CD4-positive, alpha-beta T cell treated with Interleukin-17A for 1 hour (primary cell): Measurements from ENCODE around the gene COL8A1.

ENCODE experiments used
- DNase-seq: peaks from one replicate; pipeline ENCODE4 v3.0.0-alpha.2; 2020

Gene COL8A1

DNA sequence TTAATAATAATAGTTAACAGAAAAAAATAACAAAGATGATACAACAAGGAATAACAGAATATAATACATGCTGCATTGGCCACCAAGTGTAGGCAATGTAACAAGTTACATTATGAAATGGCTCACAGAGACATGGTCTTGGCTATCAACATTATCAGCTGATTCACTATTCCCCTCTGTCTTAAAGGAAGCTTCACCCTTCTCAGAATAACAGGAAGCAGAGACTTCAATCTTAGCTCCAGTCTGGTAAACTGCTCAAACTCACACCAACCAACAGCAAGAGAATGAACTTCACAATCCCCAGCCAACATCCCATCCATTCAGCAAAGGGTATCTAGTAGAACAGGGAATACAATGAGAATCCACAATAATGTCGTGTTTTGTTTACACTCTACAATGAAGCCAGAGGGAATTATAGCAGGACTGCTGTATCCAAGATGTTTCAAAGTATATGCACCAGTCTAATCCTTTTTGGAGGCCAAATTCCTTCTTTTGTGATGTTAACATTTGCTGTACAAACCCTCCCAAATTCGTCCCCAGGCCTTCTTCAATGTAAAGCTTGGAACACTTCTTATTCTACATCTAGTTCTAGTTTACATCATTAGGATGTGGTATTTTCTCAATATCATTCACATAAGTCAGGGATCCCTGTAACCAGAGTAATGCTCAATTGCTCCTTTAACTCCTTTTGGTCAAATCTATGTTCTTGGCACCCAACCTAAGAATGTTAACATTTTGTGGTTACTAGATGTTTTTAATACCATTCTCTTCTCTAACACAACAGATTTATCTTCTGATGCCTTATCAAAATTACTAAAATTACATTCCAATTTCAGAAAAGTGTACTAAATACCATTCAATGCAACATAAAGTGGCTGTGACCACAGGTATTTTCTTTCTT is 126.9 kb downstream of the COL8A1 start:
- no peak for DNase-seq

DNA sequence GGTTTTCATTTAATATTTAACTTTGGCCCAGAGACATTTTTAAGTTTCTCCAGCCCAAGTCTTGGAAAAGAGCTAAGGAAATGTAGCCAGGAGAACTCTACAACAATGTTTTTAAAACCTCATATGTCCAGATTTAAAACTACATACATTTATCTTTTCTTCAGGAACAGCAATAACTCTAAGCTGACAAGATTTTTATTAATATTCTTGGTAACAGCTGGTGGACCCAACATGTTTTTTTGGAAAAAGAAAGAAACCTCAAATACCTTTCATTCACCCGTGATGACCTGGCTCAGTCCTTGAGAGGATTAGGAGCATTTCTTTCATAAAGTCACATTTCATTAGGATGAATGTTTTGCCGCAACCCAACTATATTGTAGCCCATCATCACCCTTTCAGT is 128.9 kb downstream of the COL8A1 start:
- no peak for DNase-seq

DNA sequence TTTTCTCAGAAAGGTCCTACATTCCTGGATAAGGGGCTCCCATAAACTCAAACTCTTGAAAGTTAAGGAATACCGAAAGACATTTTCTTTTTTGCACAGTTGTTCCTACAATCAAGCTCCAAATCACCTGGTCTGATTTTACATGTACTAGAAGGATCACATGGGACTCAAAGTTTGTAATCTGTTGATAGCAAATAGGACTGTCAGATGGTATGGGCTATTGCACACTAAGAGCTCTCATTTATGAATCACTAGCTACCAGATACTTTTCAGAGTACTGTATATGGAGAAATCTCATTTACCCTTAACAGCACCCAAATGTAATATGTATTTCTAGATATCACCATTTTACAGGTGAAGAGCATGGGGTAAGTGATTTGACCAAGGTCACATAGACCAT is 129.7 kb downstream of the COL8A1 start:
- DNase-seq = no peak

DNA sequence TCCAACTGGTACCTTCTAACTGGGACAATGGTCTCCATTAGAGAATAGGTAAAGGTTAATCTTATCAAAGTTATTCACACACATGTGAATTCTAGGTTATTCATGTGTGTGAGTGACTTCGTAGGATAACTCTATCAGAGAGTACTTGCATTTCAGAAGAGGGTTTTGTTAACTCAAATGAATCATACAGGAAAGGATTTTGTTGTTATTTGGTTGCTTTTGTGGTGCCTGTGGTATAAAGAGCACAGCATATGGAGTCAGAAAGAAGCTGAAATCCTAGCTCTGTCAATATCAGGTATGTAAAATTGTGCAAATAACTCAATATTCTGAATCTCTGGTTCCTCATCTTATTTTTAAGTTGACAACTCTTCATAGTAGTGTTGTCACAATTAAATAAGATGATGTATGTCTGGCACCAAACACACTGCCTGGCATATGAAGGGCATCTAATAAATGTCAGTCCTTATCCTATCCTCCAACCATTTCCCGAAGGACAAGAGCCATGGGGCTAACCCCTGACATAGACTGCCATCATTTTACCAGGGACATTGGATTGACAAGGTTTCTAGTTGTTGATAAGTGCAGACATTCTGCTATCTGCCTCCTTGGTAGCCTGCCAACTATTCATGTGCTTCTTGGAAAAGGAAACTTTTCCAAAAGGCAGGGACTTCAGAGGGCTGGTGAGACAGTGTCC is 130.6 kb downstream of the COL8A1 start:
- no peak for DNase-seq

DNA sequence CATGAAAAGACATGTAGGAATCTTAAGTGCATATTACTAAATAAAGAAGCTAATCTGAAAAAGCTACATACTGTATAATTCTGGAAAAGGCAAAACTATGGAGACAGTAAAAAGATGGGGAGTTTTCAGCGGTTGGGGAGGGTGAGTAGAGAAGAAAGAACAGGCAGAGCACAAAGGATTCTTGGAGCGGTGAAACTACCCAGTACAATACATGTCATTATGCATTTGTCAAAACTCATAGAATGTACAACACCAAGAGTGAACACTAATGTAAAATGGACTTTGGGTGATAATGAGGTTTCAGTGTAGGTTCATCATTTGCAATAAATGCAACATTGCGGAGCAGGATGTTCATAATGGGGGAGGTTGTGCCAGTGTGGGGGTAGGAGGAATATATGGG is 133.8 kb downstream of the COL8A1 start:
- DNase-seq = no peak

DNA sequence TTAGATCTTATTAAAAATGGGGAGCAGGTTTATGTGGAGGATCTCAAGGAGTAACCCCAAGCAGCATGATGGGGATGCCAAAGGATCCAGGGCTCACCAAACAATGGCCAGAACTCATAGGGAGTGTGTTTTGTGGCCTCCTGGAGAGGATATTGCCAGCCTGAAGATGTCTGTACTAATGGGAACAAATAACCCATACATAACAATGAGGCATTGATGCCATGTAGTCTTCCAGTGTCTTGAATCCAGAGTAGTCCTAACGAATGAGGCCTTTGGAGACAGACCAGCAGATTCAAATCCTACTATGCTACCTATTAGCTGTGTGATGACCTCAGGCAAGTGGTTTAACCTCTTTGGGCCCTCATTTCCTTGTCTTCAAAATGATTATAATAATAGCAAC is 134.3 kb downstream of the COL8A1 start:
- no peak for DNase-seq

DNA sequence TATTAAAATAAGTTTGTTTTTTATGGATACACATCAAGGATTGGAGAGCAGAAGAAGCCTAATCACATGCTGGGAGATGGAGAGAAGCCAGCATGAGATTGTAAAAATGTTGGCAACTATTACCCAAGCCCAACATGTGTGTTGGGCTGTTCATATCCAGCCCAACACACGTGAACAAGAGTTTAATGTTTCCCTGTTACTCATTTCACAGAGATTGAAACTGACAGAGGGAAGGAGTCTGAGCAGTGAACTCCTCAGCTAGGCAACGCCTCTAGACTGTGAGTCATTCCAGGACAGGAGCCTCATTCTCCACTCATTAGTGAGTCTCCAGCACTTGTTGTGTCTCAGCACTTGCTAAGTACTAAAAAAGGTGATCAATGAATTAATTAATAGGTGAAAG is 136.1 kb downstream of the COL8A1 start:
- DNase-seq = no peak

DNA sequence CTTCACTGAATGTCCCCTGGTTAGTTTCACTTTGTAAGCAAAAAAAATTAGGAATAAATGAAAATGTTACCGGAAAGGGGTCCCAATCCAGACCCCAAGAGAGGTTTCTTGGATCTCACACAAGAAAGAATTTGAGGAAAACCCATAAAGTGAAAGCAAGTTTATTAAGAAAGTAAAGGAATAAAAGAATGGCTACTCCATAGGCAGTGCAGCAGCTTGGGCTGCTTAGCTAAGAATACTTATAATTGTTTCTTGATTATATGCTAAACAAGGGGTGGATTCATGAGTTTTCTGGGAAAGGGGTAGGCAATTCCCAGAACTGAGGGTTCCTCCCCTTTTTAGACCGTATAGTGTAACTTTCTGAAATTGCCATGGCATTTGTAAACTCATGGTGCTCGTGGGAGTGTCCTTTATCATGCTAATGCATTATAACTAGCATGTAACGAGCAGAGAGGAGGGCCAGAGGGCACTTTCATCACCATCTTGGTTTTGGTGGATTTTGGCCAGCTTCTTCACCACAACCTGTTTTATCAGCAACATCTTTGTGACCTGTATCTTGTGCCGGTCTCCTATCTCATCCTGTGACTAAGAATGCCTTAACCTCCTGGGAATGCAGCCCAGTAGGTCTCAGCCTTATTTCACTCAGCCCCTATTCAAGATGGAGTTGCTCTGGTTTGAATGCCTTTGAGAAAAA is 138.3 kb downstream of the COL8A1 start:
- no peak for DNase-seq

DNA sequence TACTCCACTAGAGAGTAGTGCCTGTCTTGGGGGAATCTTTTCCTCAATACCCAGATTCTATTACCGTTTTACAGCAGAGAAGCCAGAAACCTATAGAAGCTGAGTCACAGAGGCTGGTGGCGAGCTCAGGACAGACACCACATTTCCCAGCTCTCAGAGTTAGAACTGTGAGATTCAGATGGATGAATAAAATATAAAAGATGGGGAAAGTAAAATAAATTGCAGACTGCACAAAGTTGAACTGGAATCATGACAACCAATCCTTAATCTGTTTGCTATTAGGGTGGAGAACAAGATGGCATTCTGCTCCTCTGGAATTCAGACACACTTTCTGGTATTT is 138.8 kb downstream of the COL8A1 start:
- no peak for DNase-seq

DNA sequence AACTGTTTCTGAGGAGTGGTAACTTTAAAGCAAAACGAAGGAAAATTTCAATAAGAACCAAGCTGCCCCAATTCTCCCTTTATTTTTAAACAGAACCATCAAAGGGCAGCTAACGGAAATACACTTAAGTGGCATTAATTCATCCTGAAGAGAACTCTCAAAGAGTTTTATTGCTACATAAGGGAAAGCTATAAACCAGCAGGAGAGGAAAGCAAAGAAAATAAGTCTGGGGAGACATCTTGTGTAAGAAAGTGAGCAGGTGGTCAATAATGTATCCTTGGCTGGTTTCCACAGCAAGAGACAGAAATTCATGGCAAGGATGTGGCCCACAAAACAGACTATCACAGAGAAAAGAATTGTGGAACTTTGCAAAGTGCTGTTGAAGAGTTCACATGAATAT is 139.3 kb downstream of the COL8A1 start:
- no peak for DNase-seq

DNA sequence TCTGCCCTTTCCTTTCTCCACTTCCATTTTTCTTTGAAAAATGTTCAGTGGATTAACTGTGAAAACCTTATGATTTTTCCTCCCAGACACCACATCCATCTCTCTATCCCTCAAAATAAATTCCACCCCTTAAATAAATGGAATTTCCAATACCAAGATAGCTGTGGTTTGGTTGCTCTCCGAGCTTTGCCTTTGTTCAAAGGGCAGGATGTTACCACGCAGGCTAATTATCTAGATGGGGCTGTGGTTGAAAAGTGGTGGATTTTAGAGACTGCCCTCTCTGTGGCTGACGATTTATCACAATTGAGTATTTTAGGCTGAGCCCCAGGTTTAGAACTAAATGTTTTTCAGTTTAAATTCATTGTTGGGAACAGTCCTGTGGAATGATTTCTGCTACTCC is 142.4 kb downstream of the COL8A1 start:
- no peak for DNase-seq

DNA sequence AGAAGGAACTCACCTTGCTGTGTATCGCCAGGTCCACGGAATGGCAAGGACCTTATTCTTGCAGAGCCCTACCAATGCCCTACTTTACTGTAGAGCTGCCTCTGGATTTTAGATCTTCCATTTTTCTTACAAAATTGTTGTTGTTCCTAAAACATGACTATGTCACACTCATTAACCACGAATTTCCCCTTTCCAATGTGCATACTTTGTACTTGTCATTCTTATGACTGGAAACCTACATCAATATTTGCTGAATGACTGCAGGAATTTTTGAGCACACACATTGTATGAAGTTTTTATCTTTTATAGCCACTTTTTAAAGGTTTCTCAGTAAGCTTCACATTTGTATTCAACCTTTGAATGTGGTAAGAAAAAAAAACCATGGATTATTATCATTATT is 143.4 kb downstream of the COL8A1 start:
- DNase-seq = no peak

DNA sequence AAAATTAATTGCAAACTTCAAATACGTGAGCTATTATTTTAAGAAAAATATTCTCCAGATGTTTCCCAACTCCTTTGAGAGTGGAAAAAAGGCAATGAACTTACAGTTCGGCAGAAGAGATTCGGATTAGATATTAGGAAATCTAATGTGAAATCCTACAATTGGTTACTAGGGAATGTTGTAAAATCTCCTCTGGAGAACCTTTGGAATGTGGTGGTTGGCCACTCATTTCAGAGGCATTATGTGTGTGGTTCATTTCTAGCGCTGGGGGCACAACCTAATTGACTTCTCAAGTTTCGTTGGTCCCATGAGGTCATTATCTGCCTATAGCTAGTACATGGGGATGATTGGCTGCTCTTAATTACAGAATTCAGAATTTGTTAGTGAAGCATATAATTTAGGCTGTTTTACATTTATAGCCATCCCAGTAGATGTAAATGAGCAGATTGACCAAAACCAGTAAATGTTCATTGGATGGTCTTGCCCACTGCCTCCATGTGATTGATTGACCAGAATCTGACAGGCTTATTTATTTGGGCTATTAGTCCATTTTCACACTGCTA is 144.7 kb downstream of the COL8A1 start:
- DNase-seq = no peak

DNA sequence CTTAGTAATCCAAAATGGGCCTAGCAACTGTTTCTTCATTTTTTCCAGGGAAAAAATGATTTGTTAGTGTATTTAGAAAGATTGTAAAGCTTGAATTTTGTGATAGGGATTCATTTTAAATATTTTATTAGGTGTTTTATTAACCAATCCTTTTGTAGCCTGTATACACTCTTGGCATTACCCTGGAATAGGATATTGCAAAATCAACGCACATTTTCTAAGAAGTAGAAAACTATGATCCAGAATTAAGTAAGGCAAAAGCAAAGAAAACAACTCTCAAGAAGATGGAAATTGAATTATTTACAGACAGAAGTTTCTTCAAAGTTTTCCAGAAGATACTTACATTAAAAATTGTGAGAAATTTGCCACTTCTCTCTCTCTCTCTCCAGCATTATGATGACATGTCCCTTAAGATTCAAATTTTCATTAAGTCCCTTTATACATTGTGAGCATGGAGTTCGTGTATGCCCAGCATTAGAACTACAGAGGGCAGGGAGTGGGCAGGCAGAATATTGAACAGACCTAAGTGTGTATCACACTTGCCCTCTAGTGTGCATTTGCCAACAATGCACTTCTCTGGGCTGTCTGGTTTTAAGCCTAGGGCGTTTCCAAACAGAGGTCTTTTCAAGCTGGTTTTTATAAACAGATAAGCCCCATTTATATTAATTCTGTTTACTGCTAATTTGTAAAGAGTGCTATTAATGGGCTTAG is 150.8 kb downstream of the COL8A1 start:
- DNase-seq = peak; percentile 15

DNA sequence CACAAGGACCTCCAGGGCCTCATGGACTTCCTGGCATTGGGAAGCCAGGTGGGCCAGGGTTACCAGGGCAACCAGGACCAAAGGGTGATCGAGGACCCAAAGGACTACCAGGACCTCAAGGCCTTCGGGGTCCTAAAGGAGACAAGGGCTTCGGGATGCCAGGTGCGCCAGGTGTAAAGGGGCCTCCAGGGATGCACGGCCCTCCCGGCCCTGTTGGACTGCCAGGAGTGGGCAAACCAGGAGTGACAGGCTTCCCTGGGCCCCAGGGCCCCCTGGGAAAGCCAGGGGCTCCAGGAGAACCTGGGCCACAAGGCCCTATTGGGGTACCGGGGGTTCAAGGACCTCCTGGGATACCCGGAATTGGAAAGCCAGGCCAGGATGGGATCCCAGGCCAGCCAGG is 156.1 kb downstream of the COL8A1 start:
- no peak for DNase-seq

DNA sequence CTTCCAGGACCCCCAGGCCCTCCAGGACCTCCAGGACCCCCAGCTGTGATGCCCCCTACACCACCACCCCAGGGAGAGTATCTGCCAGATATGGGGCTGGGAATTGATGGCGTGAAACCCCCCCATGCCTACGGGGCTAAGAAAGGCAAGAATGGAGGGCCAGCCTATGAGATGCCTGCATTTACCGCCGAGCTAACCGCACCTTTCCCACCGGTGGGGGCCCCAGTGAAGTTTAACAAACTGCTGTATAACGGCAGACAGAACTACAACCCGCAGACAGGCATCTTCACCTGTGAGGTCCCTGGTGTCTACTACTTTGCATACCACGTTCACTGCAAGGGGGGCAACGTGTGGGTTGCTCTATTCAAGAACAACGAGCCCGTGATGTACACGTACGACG is 157.2 kb downstream of the COL8A1 start:
- DNase-seq = no peak

DNA sequence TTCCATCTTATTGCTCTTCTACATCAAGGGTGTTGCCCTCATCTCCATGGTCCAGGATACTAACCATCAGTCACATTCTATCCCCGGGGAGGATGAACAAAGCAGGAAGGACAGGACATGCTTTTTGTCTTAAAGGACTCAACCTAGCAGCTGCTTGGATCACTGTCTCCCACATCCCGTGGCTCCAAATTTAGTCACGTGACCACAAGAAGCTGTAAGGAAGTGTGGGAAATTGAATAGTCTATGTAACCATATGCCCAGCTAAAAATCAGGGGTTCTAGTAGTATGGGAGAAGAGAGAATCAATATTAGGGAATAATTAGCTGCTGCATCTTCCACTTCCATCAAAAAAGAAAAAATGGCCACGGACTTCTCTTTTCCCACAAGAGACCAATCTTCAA is 161.0 kb downstream of the COL8A1 start:
- no peak for DNase-seq

DNA sequence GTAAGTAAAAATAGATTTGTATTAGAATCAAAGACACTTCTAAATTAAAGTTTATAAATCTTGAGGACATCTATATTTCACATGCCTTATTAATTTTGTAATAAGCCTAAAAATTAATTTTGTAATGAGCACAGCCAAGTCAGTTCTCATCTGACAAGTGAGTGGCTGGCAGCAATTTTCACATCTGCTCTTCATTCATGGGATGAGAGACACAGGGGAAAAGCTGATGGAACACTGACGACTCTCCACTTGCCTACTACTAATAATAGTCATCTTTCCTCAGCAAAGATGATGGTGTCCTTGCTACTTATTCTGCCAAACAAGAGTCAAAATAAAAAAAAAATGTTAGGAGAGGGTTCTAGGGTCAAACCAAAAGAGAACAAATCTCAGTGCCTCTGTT is 164.9 kb downstream of the COL8A1 start:
- DNase-seq = no peak

DNA sequence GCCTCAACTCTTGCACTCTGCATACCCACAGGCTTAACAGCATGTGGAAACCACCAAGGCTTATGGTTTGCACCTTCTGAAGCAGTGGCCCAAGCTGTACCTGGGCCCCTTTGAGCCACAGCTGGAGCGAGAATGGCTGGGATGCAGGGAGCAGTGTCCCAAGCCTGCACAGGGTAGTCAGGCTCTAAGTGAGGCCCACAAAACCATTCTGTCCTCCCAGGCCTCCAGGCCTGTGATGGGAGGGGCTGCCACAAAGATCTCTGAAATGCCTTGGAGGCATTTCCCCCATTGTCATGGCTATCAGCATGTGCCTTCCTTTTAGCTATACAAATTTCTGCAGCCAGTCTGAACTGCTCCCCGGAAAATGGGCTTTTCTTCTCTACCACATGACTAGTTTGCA is 166.8 kb downstream of the COL8A1 start:
- no peak for DNase-seq

DNA sequence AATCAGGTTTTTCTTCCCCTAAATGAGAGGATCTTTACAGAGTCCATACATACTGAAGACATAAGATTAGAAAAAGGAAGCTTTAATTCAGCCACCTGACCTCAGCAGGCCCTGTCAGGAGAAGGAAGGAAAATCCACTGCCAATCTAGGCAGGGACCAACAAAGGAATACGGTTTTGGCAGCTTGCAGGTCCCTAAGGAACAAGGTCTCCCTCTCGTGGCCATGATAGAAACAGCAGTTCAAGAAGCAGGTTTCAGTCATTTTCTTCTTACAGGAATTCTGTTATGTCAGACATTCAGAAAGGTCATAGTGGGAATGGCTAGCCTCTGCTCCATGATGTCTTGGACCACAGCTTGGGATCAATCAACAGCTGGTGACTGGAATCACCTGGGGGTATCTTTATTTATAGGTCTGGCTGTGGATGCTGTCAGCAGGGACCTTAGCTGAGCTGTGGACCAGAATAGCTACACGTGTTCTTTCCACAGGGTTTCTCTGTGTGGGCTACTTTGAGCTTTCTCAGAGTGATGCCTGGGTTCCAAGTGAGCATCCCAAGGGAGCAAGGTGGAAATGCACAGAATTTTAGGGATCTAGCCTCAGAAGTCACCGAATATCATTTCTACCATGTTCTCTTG is 169.9 kb downstream of the COL8A1 start:
- peak; percentile 58 for DNase-seq

DNA sequence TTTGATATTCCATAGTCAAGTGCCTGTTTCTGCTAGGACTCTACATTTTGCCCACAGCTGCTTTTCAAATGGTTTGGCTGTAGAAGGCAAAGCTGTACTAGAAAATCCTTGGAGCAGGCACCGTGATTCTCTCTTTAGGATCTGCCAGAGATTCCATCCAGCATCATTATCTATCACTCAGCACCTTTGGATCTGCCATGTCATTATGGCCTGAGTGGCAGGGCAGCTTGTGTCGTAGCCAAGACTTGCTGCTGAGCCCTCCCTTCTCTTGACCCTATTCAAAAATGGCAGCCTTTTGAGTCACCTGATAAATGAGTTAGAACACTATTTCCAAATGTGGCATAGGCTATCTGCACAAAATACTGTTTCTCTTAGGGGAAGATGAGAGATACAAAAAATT is 171.2 kb downstream of the COL8A1 start:
- DNase-seq = no peak

DNA sequence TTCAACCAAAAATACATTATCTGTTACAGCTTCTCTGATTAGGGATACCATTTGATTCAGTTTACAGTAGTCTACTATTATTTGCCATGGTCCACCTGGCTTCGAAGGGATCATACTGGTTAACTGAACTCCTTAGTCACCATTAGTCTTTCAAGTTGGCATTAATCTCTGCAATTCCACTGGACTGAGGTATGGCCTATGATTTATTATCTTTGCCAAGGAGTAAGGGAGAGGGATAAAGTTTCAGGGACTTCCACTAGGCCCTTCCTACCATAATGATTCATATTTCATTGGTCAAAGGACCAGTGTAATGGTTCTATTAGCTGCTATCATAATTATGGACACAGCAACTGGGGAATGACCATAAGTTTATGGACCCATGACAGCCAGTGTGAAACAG is 172.0 kb downstream of the COL8A1 start:
- no peak for DNase-seq

DNA sequence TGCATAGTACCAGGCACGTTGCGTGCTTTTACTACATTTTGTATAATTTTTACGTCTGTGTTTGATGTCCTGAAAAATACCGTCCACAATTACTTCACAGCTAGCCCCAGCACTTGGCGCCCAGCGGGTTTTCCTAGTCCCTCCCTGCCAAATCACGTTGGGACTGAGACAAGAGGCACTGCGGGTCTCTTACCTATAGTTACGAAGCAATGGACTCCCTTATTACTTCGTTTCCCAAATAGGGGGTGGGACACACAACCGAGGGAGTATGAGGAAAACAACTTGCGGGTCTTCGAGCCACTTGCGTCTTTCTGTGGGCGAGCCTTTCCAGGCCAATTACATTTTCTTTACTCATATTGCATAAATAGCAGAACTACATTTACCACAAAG is 178.6 kb downstream of the COL8A1 start:
- DNase-seq = no peak
